Glomerular endothelial cell (primary cell): ENCODE measurements around the gene GMPR2. TPM values are rescaled to one million over a fixed set of nuclear protein-coding genes. Genes with fewer than 3 reads are reported as not detected.

ENCODE experiments used
- DNase-seq: peaks from one replicate; pipeline ENCODE4 v3.0.0-alpha.2; 2011; ENCODE audit warnings: low read depth, low spot score; ENCODE audit errors: extremely low read depth
- total RNA-seq: library from RNA; depleted of rRNA; stranded (reverse); fragments of >200 nt; gene quantifications from 2 replicates; pipeline ENCODE4 v1.2.3, GENCODE V29; 2015

Gene GMPR2
- total RNA-seq, 1 donor from 2014 or later, result 51.6 TPM

DNA sequence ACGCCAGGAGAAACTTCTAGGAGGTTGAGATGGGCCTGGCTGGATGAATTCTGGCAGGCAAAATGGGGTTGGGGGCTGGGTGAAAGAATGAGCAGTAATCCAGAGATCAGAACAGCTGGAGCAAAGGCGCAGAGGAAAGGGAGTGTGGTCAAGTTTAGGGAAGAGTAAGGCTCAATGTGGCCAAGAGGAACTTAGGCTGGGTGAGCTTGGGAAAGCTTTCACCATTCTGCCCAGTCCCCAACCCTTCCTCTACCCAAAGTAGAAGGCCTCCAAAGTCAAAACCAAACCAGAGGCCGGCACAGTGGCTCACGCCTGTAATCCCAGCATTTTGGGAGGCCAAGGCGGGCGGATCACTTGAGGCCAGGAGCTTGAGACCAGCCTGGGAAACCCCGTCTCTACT, 48.9 kb downstream of the GMPR2 start:
- DNase-seq, result no peak

DNA sequence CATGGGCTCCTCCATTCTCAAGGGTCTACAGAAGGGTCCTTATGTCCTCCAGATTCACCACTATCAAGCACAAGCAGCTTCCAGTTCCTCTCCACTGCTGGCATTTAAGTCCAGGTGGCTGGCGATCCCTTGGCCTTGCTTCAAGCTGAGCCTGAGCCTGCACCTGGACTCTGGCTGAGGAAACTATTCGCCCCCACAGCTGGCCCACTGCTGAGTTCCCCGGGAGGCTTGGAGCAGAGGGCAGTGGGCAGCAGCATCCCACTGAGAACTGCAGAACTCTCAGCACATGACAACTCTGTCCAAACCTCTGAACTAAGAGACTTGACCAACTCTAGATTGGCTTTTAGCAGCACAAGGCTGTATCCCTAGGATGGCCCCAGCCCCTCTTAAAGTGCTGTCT, 50.0 kb downstream of the GMPR2 start:
- no peak for DNase-seq

DNA sequence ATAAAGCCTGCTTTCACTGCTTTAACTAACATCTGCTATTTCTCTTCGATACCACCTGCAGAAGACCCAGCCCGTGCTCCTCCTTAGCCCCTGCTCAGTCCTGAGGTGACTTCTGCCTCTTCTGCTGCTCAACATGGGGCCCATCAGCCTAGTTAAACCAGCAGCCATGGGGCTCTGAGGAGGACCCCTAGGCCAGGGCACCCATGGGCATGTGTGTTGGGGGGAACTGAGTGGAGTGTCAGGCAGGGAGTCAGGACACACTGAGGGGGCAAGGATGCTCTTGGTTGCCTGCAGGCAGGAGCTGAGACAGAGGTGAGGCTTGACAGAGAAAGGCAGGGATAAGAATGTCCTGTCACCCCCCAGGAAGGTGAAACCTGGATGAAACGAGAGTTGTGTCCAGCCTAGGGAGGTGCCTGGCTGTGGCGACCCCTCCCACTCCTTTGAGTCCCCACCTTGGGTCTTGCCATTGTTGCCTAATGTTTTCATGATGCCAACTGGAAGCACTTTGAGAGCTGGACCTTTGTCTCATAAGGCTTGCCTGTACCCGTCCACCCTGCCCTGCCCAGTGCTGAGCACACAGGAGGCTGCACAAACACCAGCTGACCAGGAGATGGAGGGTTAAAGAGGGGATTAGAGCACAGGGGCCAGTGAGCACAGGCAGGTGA, 51.2 kb downstream of the GMPR2 start:
- DNase-seq, result no peak

DNA sequence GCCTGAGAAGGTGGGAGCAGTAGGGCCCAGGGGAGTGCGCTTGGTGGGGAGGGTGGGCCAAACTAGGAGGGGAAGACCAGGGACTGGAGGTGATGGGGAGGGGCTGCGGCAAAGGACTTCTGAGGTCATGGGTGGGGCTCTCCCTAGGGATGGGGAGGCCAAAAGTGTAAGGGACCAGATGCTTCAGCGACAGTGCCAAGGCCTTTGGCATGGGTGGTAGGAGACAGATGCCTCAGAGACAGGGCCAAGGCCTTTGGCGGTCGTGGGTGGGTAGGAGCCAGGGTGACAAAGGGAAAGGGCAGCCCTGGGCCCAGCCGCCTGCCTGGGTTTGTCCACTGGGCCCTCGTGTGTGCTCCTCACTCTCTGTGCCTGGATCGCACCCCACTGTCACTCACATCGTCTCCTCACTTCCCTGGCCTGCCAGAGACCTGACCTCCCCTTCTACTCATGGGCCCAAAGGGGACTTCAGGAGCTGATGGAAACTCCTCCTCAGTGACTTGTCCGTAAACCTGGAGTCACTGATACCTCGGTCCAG, 51.8 kb downstream of the GMPR2 start:
- DNase-seq, result no peak

DNA sequence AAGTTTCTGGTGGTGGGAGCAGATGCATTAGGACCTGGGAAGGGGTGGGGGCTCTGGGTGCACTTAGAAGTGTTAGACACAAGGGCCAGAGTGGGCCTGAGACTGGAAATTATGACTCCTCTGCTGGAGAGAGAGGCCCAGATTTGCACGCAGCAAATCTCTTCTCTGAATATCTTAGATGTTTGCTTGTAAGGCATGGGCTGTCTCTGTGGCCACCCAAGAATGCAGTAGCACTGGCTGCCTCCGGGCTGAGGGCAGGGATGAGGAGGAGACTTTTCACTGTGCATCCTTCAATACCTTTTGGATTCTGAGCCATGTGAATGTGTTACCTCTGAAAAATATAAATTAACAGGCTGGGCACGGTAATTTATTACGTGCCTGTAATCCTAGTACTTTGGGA, 52.6 kb downstream of the GMPR2 start:
- DNase-seq, result no peak

DNA sequence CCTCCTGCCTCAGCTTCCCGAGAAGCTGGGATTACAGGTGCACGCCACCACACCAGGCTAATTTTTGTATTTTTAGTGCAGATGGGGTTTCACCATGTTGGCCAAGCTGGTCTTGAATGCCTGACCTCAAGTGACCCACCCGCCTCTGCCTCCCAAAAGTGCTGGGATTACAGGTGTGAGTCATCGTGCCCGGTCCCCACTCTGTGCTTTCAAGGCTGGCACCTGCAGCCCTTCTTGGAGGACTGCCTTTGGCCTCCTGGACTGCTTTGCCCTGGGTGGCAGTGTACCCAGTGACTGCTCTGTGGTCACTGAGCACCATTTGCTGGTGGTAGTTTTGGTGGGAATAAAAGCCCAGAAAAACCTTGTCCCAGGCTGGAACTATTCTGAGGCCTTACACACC, 54.3 kb downstream of the GMPR2 start:
- DNase-seq, result no peak

Other genes starting within 250 kb of the GMPR2 start
- gene DHRS4L2, start 244.0 kb upstream of the GMPR2 start, total RNA-seq, result 8.5 and 8.7 TPM in 2 replicates
- 0.06 and 0.19 TPM in 2 replicates for gene CARMIL3, start 180.9 kb upstream of the GMPR2 start, total RNA-seq
- not detected in 2 replicates for gene CPNE6, start 161.4 kb upstream of the GMPR2 start, total RNA-seq
- gene PCK2, start 138.6 kb upstream of the GMPR2 start, total RNA-seq, result 6.4 and 11.4 TPM in 2 replicates
- 36.4 and 57.0 TPM in 2 replicates for gene DCAF11, start 118.2 kb upstream of the GMPR2 start, total RNA-seq
- gene NRL, start 118.0 kb upstream of the GMPR2 start, total RNA-seq, result 0.70 and 4.9 TPM in 2 replicates
- gene FITM1, start 102.3 kb upstream of the GMPR2 start, total RNA-seq, result 0.29 TPM in 1 of 2 replicates, not detected in the other
- 235 and 321 TPM in 2 replicates for gene PSME1, start 96.7 kb upstream of the GMPR2 start, total RNA-seq
- gene EMC9, start 91.3 kb upstream of the GMPR2 start, total RNA-seq, result 12.3 and 16.9 TPM in 2 replicates
- gene PSME2, start 86.3 kb upstream of the GMPR2 start, total RNA-seq, result 101 and 165 TPM in 2 replicates
- gene RNF31, start 85.4 kb upstream of the GMPR2 start, total RNA-seq, result 42.1 and 77.5 TPM in 2 replicates
- 45.4 and 73.1 TPM in 2 replicates for gene IRF9, start 71.7 kb upstream of the GMPR2 start, total RNA-seq
- gene REC8, start 60.8 kb upstream of the GMPR2 start, total RNA-seq, result 46.3 and 55.0 TPM in 2 replicates
- gene IPO4, start 44.1 kb upstream of the GMPR2 start, total RNA-seq, result 41.5 and 52.4 TPM in 2 replicates
- gene TM9SF1, start 37.5 kb upstream of the GMPR2 start, total RNA-seq, result 77.2 and 94.9 TPM in 2 replicates
- gene TSSK4, start 27.2 kb upstream of the GMPR2 start, total RNA-seq, result not detected in 2 replicates
- gene CHMP4A, start 19.4 kb upstream of the GMPR2 start, total RNA-seq, result 32.0 and 52.3 TPM in 2 replicates
- 10.2 and 11.2 TPM in 2 replicates for gene MDP1, start 16.9 kb upstream of the GMPR2 start, total RNA-seq
- gene NEDD8, start 562 bp upstream of the GMPR2 start, total RNA-seq, result 226 and 248 TPM in 2 replicates
- 40.6 and 42.4 TPM in 2 replicates for gene TINF2, start 9.7 kb downstream of the GMPR2 start, total RNA-seq
- gene TGM1, start 30.2 kb downstream of the GMPR2 start, total RNA-seq, result 0.64 and 2.5 TPM in 2 replicates
- 28.7 and 42.6 TPM in 2 replicates for gene RABGGTA, start 38.7 kb downstream of the GMPR2 start, total RNA-seq
- 18.0 and 36.1 TPM in 2 replicates for gene DHRS1, start 66.9 kb downstream of the GMPR2 start, total RNA-seq
- gene NOP9, start 66.9 kb downstream of the GMPR2 start, total RNA-seq, result 19.3 and 25.6 TPM in 2 replicates
- 2.0 and 2.5 TPM in 2 replicates for gene CIDEB, start 75.0 kb downstream of the GMPR2 start, total RNA-seq
- gene LTB4R2, start 77.2 kb downstream of the GMPR2 start, total RNA-seq, result 1.8 and 8.4 TPM in 2 replicates
- gene LTB4R, start 78.6 kb downstream of the GMPR2 start, total RNA-seq, result 5.3 and 7.9 TPM in 2 replicates
- gene ADCY4, start 102.1 kb downstream of the GMPR2 start, total RNA-seq, result 63.3 and 115 TPM in 2 replicates
- gene RIPK3, start 107.1 kb downstream of the GMPR2 start, total RNA-seq, result 1.3 and 2.6 TPM in 2 replicates
- gene NFATC4, start 135.3 kb downstream of the GMPR2 start, total RNA-seq, result 24.3 and 42.5 TPM in 2 replicates
- 8.5 and 19.8 TPM in 2 replicates for gene NYNRIN, start 166.1 kb downstream of the GMPR2 start, total RNA-seq
- 4.7 TPM in 2 replicates for gene CBLN3, start 196.7 kb downstream of the GMPR2 start, total RNA-seq
- gene KHNYN, start 197.0 kb downstream of the GMPR2 start, total RNA-seq, result 39.8 and 57.6 TPM in 2 replicates
- gene SDR39U1, start 209.8 kb downstream of the GMPR2 start, total RNA-seq, result 21.2 and 25.4 TPM in 2 replicates